PC-9 (cell line): ENCODE data around the gene PAIP2. TPM values are rescaled to one million over a fixed set of nuclear protein-coding genes. Genes with fewer than 3 reads are reported as not detected.

Source experiments
- BruUV-seq: library from RNA; stranded (reverse); fragments of 400-500 nt; replicated peaks from 2 replicates; lab custom pipeline; 2021; lab: Mats Ljungman, UMichigan
- CTCF ChIA-PET: fragments of 300-600 bp; sonication (Branson Sonifier 250); formaldehyde crosslinking; loops from one replicate; lab custom pipeline; 2022; ENCODE audit warnings: antibody characterized with exemption; lab: Charles Lee
- POLR2A ChIA-PET: fragments of 300-600 bp; sonication (Branson Sonifier 250); formaldehyde crosslinking; loops from one replicate; lab custom pipeline; 2022; ENCODE audit warnings: antibody characterized with exemption; ENCODE audit not compliant: unreplicated experiment; lab: Charles Lee
- DNase-seq, 2 experiments: peaks; one replicate each; pipeline versions ENCODE4 v3.0.0 to v3.0.0-alpha.2; 2015 to 2022; ENCODE audit warnings: mixed read lengths in 1 of 2
- H2AFZ ChIP-seq: fragments of 200-600 bp; sonication (generic); 2 replicates; pipeline ENCODE4 v1.8.1; 2017; ENCODE audit warnings: antibody characterized with exemption
- H3F3A ChIP-seq: fragments of 200-600 bp; sonication (generic); 2 replicates; pipeline ENCODE4 v1.8.1; 2017; ENCODE audit warnings: antibody characterized with exemption, mild to moderate bottlenecking, low read depth; ENCODE audit not compliant: insufficient read depth
- H3K27ac ChIP-seq: fragments of 200-600 bp; sonication (generic); 2 replicates; pipeline ENCODE4 v1.6.1; 2016; ENCODE audit warnings: mixed run types
- H3K27me3 ChIP-seq: fragments of 200-600 bp; sonication (generic); 2 replicates; pipeline ENCODE4 v1.6.1; 2016; ENCODE audit warnings: low read depth, mixed run types; ENCODE audit not compliant: insufficient read depth
- H3K36me3 ChIP-seq: fragments of 200-600 bp; sonication (generic); 2 replicates; pipeline ENCODE4 v1.6.1; 2016; ENCODE audit warnings: low read depth, mixed run types
- H3K4me1 ChIP-seq: fragments of 200-600 bp; sonication (generic); replicated peaks from 2 replicates; pipeline ENCODE4 v1.6.1; 2016; ENCODE audit warnings: mixed run types; ENCODE audit not compliant: insufficient read depth
- H3K4me2 ChIP-seq: fragments of 200-600 bp; sonication (generic); 2 replicates; pipeline ENCODE4 v1.6.1; 2017; ENCODE audit warnings: mixed run types
- H3K4me3 ChIP-seq: fragments of 200-600 bp; sonication (generic); 2 replicates; pipeline ENCODE4 v1.6.1; 2016; ENCODE audit warnings: mixed run types
- H3K79me2 ChIP-seq: fragments of 200-600 bp; sonication (generic); 2 replicates; pipeline ENCODE4 v1.6.1; 2017; ENCODE audit warnings: low read depth, mixed run types
- H3K9me2 ChIP-seq: fragments of 200-600 bp; sonication (generic); 2 replicates; pipeline ENCODE4 v1.8.1; 2017; ENCODE audit warnings: mild to moderate bottlenecking; ENCODE audit not compliant: insufficient read depth
- H3K9me3 ChIP-seq: fragments of 200-600 bp; sonication (generic); 2 replicates; pipeline ENCODE4 v1.8.1; 2016; ENCODE audit warnings: low read depth; ENCODE audit not compliant: insufficient read depth
- H4K20me1 ChIP-seq: fragments of 200-600 bp; sonication (generic); 2 replicates; pipeline ENCODE4 v1.8.1; 2017; ENCODE audit not compliant: insufficient read depth
- CTCF ChIP-seq: fragments of 200-600 bp; sonication (generic); conservative IDR thresholded peaks from 2 replicates; pipeline ENCODE4 v1.6.1; 2017; ENCODE audit warnings: mixed run types, antibody characterized with exemption, mild to moderate bottlenecking, moderate library complexity
- EZH2 ChIP-seq: fragments of 200-600 bp; sonication (generic); IDR thresholded peaks from 2 replicates; pipeline ENCODE4 v1.8.0; 2017; ENCODE audit warnings: antibody characterized with exemption, low read depth
- intact Hi-C: fragments of 100-400 bp; cut with micrococcal nuclease; formaldehyde crosslinking; loops from one replicate; pipeline ENCODE4 v1.10.0; 2022; ENCODE audit not compliant: unreplicated experiment
- total RNA-seq: library from RNA; stranded (reverse); gene quantifications from 2 replicates; pipeline ENCODE4 v1.2.3, GENCODE V29; 2021

Gene PAIP2
- total RNA-seq, 1 experiment from 2014 or later, result 90.5 TPM

- TF ChIP-seq EZH2 (no peak), CTCF (no peak)
- BruUV-seq, result no TSS peak
- Histone ChIP-seq H3K9me3 (no peaks in the 10 kb centered on the region), H3K27me3 (no peaks in the 10 kb centered on the region), H3K9me2 (no peaks in the 10 kb centered on the region), H3K4me2 (no peak overlapping the region), H4K20me1 (no peaks in the 10 kb centered on the region), H3K4me3 (no peak overlapping the region), H3K79me2 (no peaks in the 10 kb centered on the region), H3K27ac (no peak overlapping the region), H3K4me1 (peaks cover 56% of the 10 kb centered on the region), H2AFZ (no peak overlapping the region), H3K36me3 (no peaks in the 10 kb centered on the region), H3F3A (peaks cover 40% of the 10 kb centered on the region)
- CTCF ChIA-PET, result no interaction called here
- POLR2A ChIA-PET, result interaction anchor here (0.7 kb wide), 1 partner anchor 85 kb away, joined by 3 read pairs; no protein-coding TSS in a partner anchor
- no peak for DNase-seq
- intact Hi-C loops, result no loop called here
Measured at GRCh38 chr5:139388198-139388821, 46.7 kb downstream of the PAIP2 start.

DNA sequence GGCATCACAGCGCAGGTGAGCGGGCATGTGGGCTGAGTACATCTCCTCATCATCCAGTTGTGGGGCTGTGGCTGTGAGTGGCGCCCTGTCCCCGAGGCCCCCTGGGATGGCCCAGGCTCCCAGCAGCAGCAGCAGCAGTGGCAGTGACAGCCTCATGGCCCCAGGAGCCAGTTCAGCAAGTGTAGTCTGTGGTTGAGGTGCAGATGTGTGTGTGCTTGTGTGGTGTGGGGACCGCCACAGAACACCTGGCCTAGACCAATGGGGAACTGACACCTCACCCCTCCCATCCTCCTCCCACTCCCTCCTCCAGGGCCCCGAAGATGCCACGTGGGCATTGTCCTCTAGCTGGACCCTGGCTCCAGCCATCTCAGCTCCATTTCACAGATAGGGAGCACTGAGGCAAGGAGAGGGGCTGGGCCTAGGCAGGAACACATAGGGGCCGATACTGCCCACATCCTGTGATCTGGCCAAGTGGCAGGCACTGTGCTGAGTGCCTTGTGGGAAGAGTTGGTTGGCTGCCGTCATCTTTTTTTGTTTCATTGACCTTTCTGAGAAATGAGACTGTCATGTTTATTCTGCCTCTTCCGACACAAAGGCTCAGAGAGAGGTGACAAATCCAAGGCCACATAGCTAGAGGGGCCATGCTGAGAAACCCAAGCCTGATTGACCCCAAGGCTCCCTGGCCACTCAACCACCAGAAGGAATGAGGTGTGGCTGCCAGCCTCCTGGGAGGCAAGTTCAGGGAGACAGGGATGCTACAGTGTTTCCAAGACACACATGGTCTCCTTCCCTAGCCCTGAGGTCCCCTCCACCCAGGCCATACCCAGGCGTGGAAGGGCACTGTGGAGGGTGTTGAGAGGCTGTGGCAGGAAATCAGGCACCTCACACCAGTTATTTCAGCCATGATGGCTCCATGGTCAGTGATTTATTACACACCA lies 48.3 kb downstream of the PAIP2 start, which contains the start of gene MZB1:
Gene MZB1 (minus strand): TSS at position 213 of the 938 bp plus-strand sequence. CDS start 57 bp downstream, at position 156.
- no peaks in the 10 kb centered on the region for H3K9me3 ChIP-seq
- no peak for DNase-seq
- BruUV-seq, result no TSS peak
- intact Hi-C loops, result loop anchor here (5.0 kb wide), 1 partner anchor 48 kb away; the partner anchor contains the start of gene PAIP2
- no peak within 1 kb of the TSS for H3K4me3 ChIP-seq
- no peaks in the 10 kb centered on the region for H3K36me3 ChIP-seq
- no peaks in the 10 kb centered on the region for H3K27me3 ChIP-seq
- H3K27ac ChIP-seq, result peak within 1 kb of the TSS; percentile 93
- CTCF ChIA-PET, result interaction anchor here (0.8 kb wide), 1 partner anchor 8 kb away, joined by 12 read pairs; no protein-coding TSS in a partner anchor
- no peaks in the 10 kb centered on the region for H3K9me2 ChIP-seq
- H3K4me1 ChIP-seq, result peaks cover 40% of the 10 kb centered on the region
- H3K79me2 ChIP-seq, result no peaks in the 10 kb centered on the region
- H2AFZ ChIP-seq, result no peak within 1 kb of the TSS
- H4K20me1 ChIP-seq, result no peaks in the 10 kb centered on the region
- H3K4me2 ChIP-seq, result peak within 1 kb of the TSS; percentile 69
- no peak for TF ChIP-seq CTCF
- TF ChIP-seq EZH2, result no peak
- POLR2A ChIA-PET, result no interaction called here
- H3F3A ChIP-seq, result peaks cover 37% of the 10 kb centered on the region
